Measurements from ENCODE around the gene NFASC. TPM values are rescaled to one million over a fixed set of nuclear protein-coding genes. Genes with fewer than 3 reads are reported as not detected.

NFASC gene
- total RNA-seq, 2 donors from 2014 or later: 0.11 to 1.8 TPM

- Mint-ChIP-seq H3K9me3 (no peaks in the 10 kb centered on the region), H3K27ac (no peak overlapping the region), H3K36me3 (no peaks in the 10 kb centered on the region)
- no peak for DNase-seq (ENCODE audit: low spot score in 2 of 2)
- ATAC-seq: no peak
These were observed 3.1 kb downstream of the NFASC start for GRCh38 chr1:204873714-204874113.

- H3K9me3 Mint-ChIP-seq: no peaks in the 10 kb centered on the region
- H3K36me3 Mint-ChIP-seq: no peaks in the 10 kb centered on the region
- ATAC-seq (no peak), DNase-seq (ENCODE audit: low spot score in 2 of 2) (no peak)
- no peak overlapping the region for H3K27ac Mint-ChIP-seq
These were observed 3.6 kb downstream of the NFASC start for GRCh38 chr1:204874274-204874673.

- Mint-ChIP-seq H3K27ac (no peak overlapping the region), H3K36me3 (no peaks in the 10 kb centered on the region), H3K9me3 (no peaks in the 10 kb centered on the region)
- DNase-seq (ENCODE audit: low spot score in 2 of 2) (no peak), ATAC-seq (no peak)
These were observed 4.6 kb downstream of the NFASC start for GRCh38 chr1:204875255-204875654.

- ATAC-seq (no peak), DNase-seq (ENCODE audit: low spot score in 2 of 2) (no peak)
- no peaks in the 10 kb centered on the region for H3K36me3 Mint-ChIP-seq
- H3K27ac Mint-ChIP-seq: no peak overlapping the region
- H3K9me3 Mint-ChIP-seq: no peaks in the 10 kb centered on the region
These were observed 8.1 kb downstream of the NFASC start for GRCh38 chr1:204878621-204879234.

GRCh38 chr1:204879351-204879750, 8.7 kb downstream of the NFASC start:
- DNase-seq (ENCODE audit: low spot score in 2 of 2): no peak
- ATAC-seq: no peak
- Mint-ChIP-seq H3K9me3 (no peaks in the 10 kb centered on the region), H3K27ac (no peak overlapping the region), H3K36me3 (no peaks in the 10 kb centered on the region)

- ATAC-seq (no peak), DNase-seq (ENCODE audit: low spot score in 2 of 2) (no peak)
- no peak overlapping the region for H3K27ac Mint-ChIP-seq
These were observed 10.2 kb downstream of the NFASC start for GRCh38 chr1:204880906-204881305.

GRCh38 chr1:204882479-204882878, 11.8 kb downstream of the NFASC start:
- ATAC-seq: no peak
- H3K27ac Mint-ChIP-seq: peak overlapping the region in 1 of 2 donors; percentile 28
- H3K9me3 Mint-ChIP-seq: no peaks in the 10 kb centered on the region
- DNase-seq (ENCODE audit: low spot score in 2 of 2): no peak
- no peaks in the 10 kb centered on the region for H3K36me3 Mint-ChIP-seq

More at GRCh38 chr1:204880906-204881305, 10.2 kb downstream of the NFASC start:
- no peaks in the 10 kb centered on the region for H3K9me3 Mint-ChIP-seq
- H3K36me3 Mint-ChIP-seq: no peaks in the 10 kb centered on the region

GRCh38 chr1:204883405-204883804, 12.7 kb downstream of the NFASC start:
- Mint-ChIP-seq H3K9me3 (no peaks in the 10 kb centered on the region), H3K27ac (no peak overlapping the region), H3K36me3 (no peaks in the 10 kb centered on the region)
- DNase-seq (ENCODE audit: low spot score in 2 of 2) (no peak), ATAC-seq (no peak)

- Mint-ChIP-seq H3K36me3 (no peaks in the 10 kb centered on the region), H3K9me3 (no peaks in the 10 kb centered on the region), H3K27ac (no peak overlapping the region)
- DNase-seq (ENCODE audit: low spot score in 2 of 2): no peak
- no peak for ATAC-seq
These were observed 14.6 kb downstream of the NFASC start for GRCh38 chr1:204885288-204885711.

GRCh38 chr1:204885790-204886189, 15.1 kb downstream of the NFASC start:
- no peaks in the 10 kb centered on the region for H3K9me3 Mint-ChIP-seq
- H3K36me3 Mint-ChIP-seq: no peaks in the 10 kb centered on the region
- DNase-seq (ENCODE audit: low spot score in 2 of 2): no peak
- ATAC-seq: no peak
- no peak overlapping the region for H3K27ac Mint-ChIP-seq

- no peak for ATAC-seq
- H3K36me3 Mint-ChIP-seq: no peaks in the 10 kb centered on the region
- no peaks in the 10 kb centered on the region for H3K9me3 Mint-ChIP-seq
- DNase-seq (ENCODE audit: low spot score in 2 of 2): no peak
- no peak overlapping the region for H3K27ac Mint-ChIP-seq
These were observed 17.2 kb downstream of the NFASC start for GRCh38 chr1:204887846-204888245.

- no peak overlapping the region for H3K27ac Mint-ChIP-seq
- H3K9me3 Mint-ChIP-seq: no peaks in the 10 kb centered on the region
- DNase-seq (ENCODE audit: low spot score in 2 of 2) (no peak), ATAC-seq (no peak)
- H3K36me3 Mint-ChIP-seq: no peaks in the 10 kb centered on the region
These were observed 17.6 kb downstream of the NFASC start for GRCh38 chr1:204888294-204888693.

- no peaks in the 10 kb centered on the region for H3K36me3 Mint-ChIP-seq
- no peaks in the 10 kb centered on the region for H3K9me3 Mint-ChIP-seq
- no peak overlapping the region for H3K27ac Mint-ChIP-seq
- ATAC-seq: no peak
- DNase-seq (ENCODE audit: low spot score in 2 of 2): no peak
These were observed 19.2 kb downstream of the NFASC start for GRCh38 chr1:204889681-204890383.

GRCh38 chr1:204891860-204892259, 21.2 kb downstream of the NFASC start:
- ATAC-seq: no peak
- H3K36me3 Mint-ChIP-seq: no peaks in the 10 kb centered on the region
- H3K27ac Mint-ChIP-seq: no peak overlapping the region
- DNase-seq (ENCODE audit: low spot score in 2 of 2): no peak
- no peaks in the 10 kb centered on the region for H3K9me3 Mint-ChIP-seq

- Mint-ChIP-seq H3K9me3 (no peaks in the 10 kb centered on the region), H3K27ac (no peak overlapping the region), H3K36me3 (no peaks in the 10 kb centered on the region)
- DNase-seq (ENCODE audit: low spot score in 2 of 2) (no peak), ATAC-seq (no peak)
These were observed 23.4 kb downstream of the NFASC start for GRCh38 chr1:204894031-204894430.

- no peaks in the 10 kb centered on the region for H3K36me3 Mint-ChIP-seq
- no peaks in the 10 kb centered on the region for H3K9me3 Mint-ChIP-seq
- no peak for DNase-seq (ENCODE audit: low spot score in 2 of 2)
- H3K27ac Mint-ChIP-seq: no peak overlapping the region
- no peak for ATAC-seq
These were observed 23.9 kb downstream of the NFASC start for GRCh38 chr1:204894606-204895005.

GRCh38 chr1:204896023-204896422, 25.4 kb downstream of the NFASC start:
- no peaks in the 10 kb centered on the region for H3K9me3 Mint-ChIP-seq
- no peaks in the 10 kb centered on the region for H3K36me3 Mint-ChIP-seq
- H3K27ac Mint-ChIP-seq: no peak overlapping the region
- DNase-seq (ENCODE audit: low spot score in 2 of 2) (no peak), ATAC-seq (no peak)

- no peak for DNase-seq (ENCODE audit: low spot score in 2 of 2)
- ATAC-seq: no peak
- Mint-ChIP-seq H3K9me3 (no peaks in the 10 kb centered on the region), H3K36me3 (no peaks in the 10 kb centered on the region), H3K27ac (no peak overlapping the region)
These were observed 26.3 kb downstream of the NFASC start for GRCh38 chr1:204896787-204897469.
